Breast epithelium (tissue), 4 donors: Measurements from ENCODE around the gene BMAL1. TPM values are rescaled to one million over a fixed set of nuclear protein-coding genes. Genes with fewer than 3 reads are reported as not detected.
"Not testable (repeated sequence)": the region's sequence is repeated elsewhere in the genome, so short reads cannot be mapped to it uniquely, and the experiment has no call there.

Experiments
- DNase-seq, 2 donors: peaks; one replicate each; pipeline ENCODE4 v3.0.0-alpha.2; 2019; ENCODE audit warnings: low spot score in 2 of 2
- H3K27ac ChIP-seq, 2 donors: fragments of 200-600 bp; sonication (generic) in 1 of 2; one replicate each; pipeline ENCODE4 v1.5.1; 2016 to 2019; ENCODE audit warnings: mild to moderate bottlenecking in 1 of 2
- H3K27me3 ChIP-seq, 2 donors: fragments of 200-600 bp; sonication (generic) in 1 of 2; one replicate each; pipeline versions ENCODE4 v1.5.1 to v1.6.0; 2017 to 2019; ENCODE audit warnings: control low read depth in 1 of 2, mild to moderate bottlenecking in 1 of 2
- H3K36me3 ChIP-seq: fragments of 200-600 bp; one replicate; pipeline ENCODE4 v1.5.1; 2019
- H3K4me1 ChIP-seq, 2 donors: fragments of 200-600 bp; sonication (generic); one replicate each; pipeline ENCODE4 v1.5.1; 2016 to 2019; ENCODE audit warnings: control low read depth in 1 of 2
- H3K4me3 ChIP-seq, 3 donors: fragments of 200-600 bp; sonication (generic); 1 replicate in 2 of 3; 2 replicates in 1 of 3; pipeline ENCODE4 v1.5.1; 2016 to 2019; ENCODE audit warnings: mild to moderate bottlenecking in 3 of 3, moderate library complexity in 2 of 3
- H3K9me3 ChIP-seq, 2 donors: fragments of 200-600 bp; sonication (generic) in 1 of 2; one replicate each; pipeline ENCODE4 v1.5.1; 2016 to 2019; ENCODE audit warnings: control low read depth in 1 of 2
- CTCF ChIP-seq, 3 donors: fragments of 450-650 bp; IDR thresholded peaks; one replicate each; pipeline ENCODE4 v1.5.1; 2016 to 2017; ENCODE audit warnings: antibody characterized with exemption in 3 of 3, mild to moderate bottlenecking in 3 of 3, moderate library complexity in 3 of 3
- POLR2A ChIP-seq: fragments of 450-650 bp; IDR thresholded peaks from one replicate; pipeline ENCODE4 v1.6.1; 2016; ENCODE audit warnings: antibody characterized with exemption, mild to moderate bottlenecking, moderate library complexity
- POLR2AphosphoS5 ChIP-seq, 3 donors: sonication (generic); formaldehyde crosslinking; IDR thresholded peaks; one replicate each; pipeline ENCODE4 v1.6.1; 2017; ENCODE audit warnings: antibody characterized with exemption in 3 of 3
- intact Hi-C: fragments of 100-400 bp; cut with DNase I; formaldehyde crosslinking; loops from one replicate; pipeline ENCODE4 v1.15.1; 2023; ENCODE audit warnings: low total_unique reads
- total RNA-seq, 3 donors: library from RNA; depleted of rRNA; stranded (reverse); fragments of >200 nt; gene quantifications; one replicate each; pipeline ENCODE4 v1.1.0, GENCODE V29; 2016

Gene BMAL1
- total RNA-seq, 3 donors from 2014 or later: 42.0 to 57.5 (median 48.8) TPM

GRCh38 chr11:13256216-13256615 is 21.4 kb upstream of the BMAL1 start:
- Histone ChIP-seq H3K4me3 (no peak overlapping the region), H3K4me1 (peaks cover 3 to 15% of the 10 kb centered on the region in 2 donors), H3K9me3 (no peaks in the 10 kb centered on the region), H3K27me3 (no peaks in the 10 kb centered on the region), H3K27ac (no peak overlapping the region), H3K36me3 (no peaks in the 10 kb centered on the region)
- TF ChIP-seq CTCF (IDR thresholded peaks at IDR 0.05) (no peak), POLR2A (no peak), POLR2AphosphoS5 (IDR thresholded peaks at IDR 0.05) (no peak)
- DNase-seq: no peak
- intact Hi-C loops: no loop called here

GRCh38 chr11:13258061-13258460 is 19.5 kb upstream of the BMAL1 start:
- H3K36me3 ChIP-seq, DNase-seq, H3K4me3 ChIP-seq, H3K9me3 ChIP-seq, H3K27me3 ChIP-seq, H3K27ac ChIP-seq, intact Hi-C loops: not testable (repeated sequence)
- peaks cover 13 to 26% of the 10 kb centered on the region in 2 donors for H3K4me1 ChIP-seq

- no peaks in the 10 kb centered on the region for H3K9me3 ChIP-seq
- H3K27me3 ChIP-seq: no peaks in the 10 kb centered on the region
- no peak for DNase-seq
- TF ChIP-seq CTCF (IDR thresholded peaks at IDR 0.05): no peak
- no peak for TF ChIP-seq POLR2A
- TF ChIP-seq POLR2AphosphoS5 (IDR thresholded peaks at IDR 0.05): no peak
- intact Hi-C loops: no loop called here
- no peak overlapping the region for H3K4me3 ChIP-seq
- peaks cover 13 to 26% of the 10 kb centered on the region in 2 donors for H3K4me1 ChIP-seq
- no peaks in the 10 kb centered on the region for H3K36me3 ChIP-seq
- H3K27ac ChIP-seq: no peak overlapping the region
Observed at GRCh38 chr11:13258855-13259254, 18.7 kb upstream of the BMAL1 start.

GRCh38 chr11:13259374-13259773 is 18.2 kb upstream of the BMAL1 start:
- H3K27ac ChIP-seq: peak overlapping the region; percentile 13 to 88
- no peak for TF ChIP-seq POLR2AphosphoS5 (IDR thresholded peaks at IDR 0.05)
- TF ChIP-seq POLR2A: no peak
- no peak for TF ChIP-seq CTCF (IDR thresholded peaks at IDR 0.05)
- no peak for DNase-seq
- intact Hi-C loops: no loop called here
- peaks cover 13 to 26% of the 10 kb centered on the region in 2 donors for H3K4me1 ChIP-seq
- no peaks in the 10 kb centered on the region for H3K27me3 ChIP-seq
- no peak overlapping the region for H3K4me3 ChIP-seq
- no peaks in the 10 kb centered on the region for H3K36me3 ChIP-seq
- no peaks in the 10 kb centered on the region for H3K9me3 ChIP-seq

- no peaks in the 10 kb centered on the region for H3K36me3 ChIP-seq
- no peaks in the 10 kb centered on the region for H3K9me3 ChIP-seq
- intact Hi-C loops: no loop called here
- peaks cover 13 to 26% of the 10 kb centered on the region in 2 donors for H3K4me1 ChIP-seq
- TF ChIP-seq CTCF (IDR thresholded peaks at IDR 0.05): no peak
- no peak overlapping the region for H3K4me3 ChIP-seq
- DNase-seq: peak in 1 of 2 donors; percentile 48
- H3K27ac ChIP-seq: peak overlapping the region; percentile 88 to 91
- no peaks in the 10 kb centered on the region for H3K27me3 ChIP-seq
Observed at GRCh38 chr11:13260201-13260962, 17.2 kb upstream of the BMAL1 start.
